ENCODE results near the gene UAP1L1.
"Not testable (repeated sequence)": the region's sequence is repeated elsewhere in the genome, so short reads cannot be mapped to it uniquely, and the experiment has no call there.

Gene UAP1L1

GRCh38 chr9:137116728-137117127 lies 39.4 kb downstream of the UAP1L1 start:
- no peak for DNase-seq

GRCh38 chr9:137117269-137117731 lies 40.0 kb downstream of the UAP1L1 start:
- no peak for DNase-seq

GRCh38 chr9:137118092-137118603 lies 40.8 kb downstream of the UAP1L1 start:
- not testable (repeated sequence) for DNase-seq

GRCh38 chr9:137121927-137122795 lies 44.8 kb downstream of the UAP1L1 start:
- not testable (repeated sequence) for DNase-seq

- DNase-seq: not testable (repeated sequence)
Measured at GRCh38 chr9:137122796-137123467, 45.6 kb downstream of the UAP1L1 start.

- no peak for DNase-seq
Measured at GRCh38 chr9:137123468-137123837, 46.1 kb downstream of the UAP1L1 start.

- not testable (repeated sequence) for DNase-seq
Measured at GRCh38 chr9:137123952-137124462, 46.7 kb downstream of the UAP1L1 start.

- no peak for DNase-seq
Measured at GRCh38 chr9:137126786-137127185, 49.5 kb downstream of the UAP1L1 start.

- peak; percentile 14 to 37 for DNase-seq
Measured at GRCh38 chr9:137127301-137128157, 50.2 kb downstream of the UAP1L1 start.

- DNase-seq: no peak
Measured at GRCh38 chr9:137128158-137128861, 51.0 kb downstream of the UAP1L1 start.

- no peak for DNase-seq
Measured at GRCh38 chr9:137128862-137129455, 51.6 kb downstream of the UAP1L1 start.

GRCh38 chr9:137129456-137130175 lies 52.3 kb downstream of the UAP1L1 start:
- DNase-seq: peak; percentile 61 to 75

- DNase-seq: no peak
Measured at GRCh38 chr9:137130176-137130755, 52.9 kb downstream of the UAP1L1 start.

Measured in bone marrow (tissue), 2 donors.